WTC11 (cell line): ENCODE results near the gene SYT5. TPM values are rescaled to one million over a fixed set of nuclear protein-coding genes. Genes with fewer than 3 reads are reported as not detected.
A peak's percentile ranks its signal among the peaks of the same experiment; 100 is the strongest.

Experiments
- ATAC-seq: fragments of 200-7000 bp; cut with Tn5 transposase; 2 replicates; pipeline ENCODE4 v1.10.0; 2021; ENCODE audit warnings: mild to moderate bottlenecking, moderate library complexity
- CTCF ChIA-PET: fragments of 300-600 bp; sonication (Branson Sonifier 250); formaldehyde crosslinking; loops from one replicate; lab custom pipeline; 2021; ENCODE audit warnings: antibody characterized with exemption; lab: Charles Lee
- POLR2A ChIA-PET: fragments of 350-600 bp; sonication (Branson Sonifier 250); formaldehyde crosslinking; loops from one replicate; lab custom pipeline; 2021; ENCODE audit warnings: antibody characterized with exemption; lab: Charles Lee
- DNase-seq: peaks from one replicate; pipeline ENCODE4 v3.0.0; 2021; ENCODE audit warnings: low spot score
- H3K27ac Mint-ChIP-seq: 2 replicates; pipeline ENCODE4 v1.8.0; 2021; ENCODE audit warnings: mixed read lengths
- H3K27me3 Mint-ChIP-seq: 2 replicates; pipeline ENCODE4 v1.8.0; 2021; ENCODE audit warnings: low read depth, mild to moderate bottlenecking, moderate library complexity, mixed read lengths
- H3K36me3 Mint-ChIP-seq: 2 replicates; pipeline ENCODE4 v1.8.0; 2021; ENCODE audit warnings: mixed read lengths
- H3K4me1 Mint-ChIP-seq: 2 replicates; pipeline ENCODE4 v1.8.0; 2022; ENCODE audit warnings: mixed read lengths
- H3K4me3 Mint-ChIP-seq: 2 replicates; pipeline ENCODE4 v1.8.0; 2021; ENCODE audit warnings: mild to moderate bottlenecking, moderate library complexity, mixed read lengths
- H3K9me3 Mint-ChIP-seq: 2 replicates; pipeline ENCODE4 v1.8.0; 2021; ENCODE audit warnings: mixed read lengths
- CBFB ChIP-seq: sonication (generic); formaldehyde crosslinking; IDR thresholded peaks from 2 replicates; pipeline ENCODE4 v1.8.1; 2022; ENCODE audit warnings: mild to moderate bottlenecking, low read depth, missing genetic modification reagents
- CREB1 ChIP-seq: sonication (generic); formaldehyde crosslinking; IDR thresholded peaks from 2 replicates; pipeline ENCODE4 v1.8.0; 2023; ENCODE audit warnings: mild to moderate bottlenecking, missing genetic modification reagents
- ETV6 ChIP-seq: sonication (generic); formaldehyde crosslinking; IDR thresholded peaks from 2 replicates; pipeline ENCODE4 v1.8.1; 2022; ENCODE audit warnings: mild to moderate bottlenecking, missing genetic modification reagents
- NFATC4 ChIP-seq: fragments of 250-450 bp; sonication (Bioruptor Pico); IDR thresholded peaks from 2 replicates; pipeline ENCODE4 v1.9.0; 2021; ENCODE audit warnings: mild to moderate bottlenecking
- NFYB ChIP-seq: sonication (generic); formaldehyde crosslinking; conservative IDR thresholded peaks from 2 replicates; pipeline ENCODE4 v1.8.0; 2022; ENCODE audit warnings: low read depth, missing genetic modification reagents
- PRRX2 ChIP-seq: fragments of 250-450 bp; sonication (Bioruptor Pico); IDR thresholded peaks from 2 replicates; pipeline ENCODE4 v1.8.0; 2021; ENCODE audit warnings: mild to moderate bottlenecking
- SMAD3 ChIP-seq: sonication (generic); formaldehyde crosslinking; IDR thresholded peaks from 2 replicates; pipeline ENCODE4 v1.8.0; 2022; ENCODE audit warnings: missing genetic modification reagents, mild to moderate bottlenecking, borderline replicate concordance
- SMAD4 ChIP-seq: sonication (generic); formaldehyde crosslinking; IDR thresholded peaks from 2 replicates; pipeline ENCODE4 v1.8.0; 2022; ENCODE audit warnings: mild to moderate bottlenecking, missing genetic modification reagents
- TEAD4 ChIP-seq: sonication (generic); formaldehyde crosslinking; IDR thresholded peaks from 2 replicates; pipeline ENCODE4 v1.8.0; 2022; ENCODE audit warnings: mild to moderate bottlenecking, missing genetic modification reagents
- ZBTB21 ChIP-seq: sonication (generic); formaldehyde crosslinking; IDR thresholded peaks from 2 replicates; pipeline ENCODE4 v1.8.1; 2023; ENCODE audit warnings: mild to moderate bottlenecking, missing genetic modification reagents, borderline replicate concordance
- total RNA-seq: library from RNA; stranded (reverse); gene quantifications from 3 replicates; pipeline ENCODE4 v1.2.3, GENCODE V29; 2021
- TF ChIP-seq, protein P1 (sequence below): sonication (generic); formaldehyde crosslinking; IDR thresholded peaks from 2 replicates; pipeline ENCODE4 v1.8.0; 2023; ENCODE audit warnings: missing genetic modification reagents
- TF ChIP-seq, protein P2 (sequence below): sonication (generic); formaldehyde crosslinking; IDR thresholded peaks from 2 replicates; pipeline ENCODE4 v1.8.1; 2023; ENCODE audit warnings: mild to moderate bottlenecking, missing genetic modification reagents
- TF ChIP-seq, protein P3 (sequence below): sonication (generic); formaldehyde crosslinking; conservative IDR thresholded peaks from 2 replicates; pipeline ENCODE4 v1.8.1; 2022; ENCODE audit warnings: mild to moderate bottlenecking, missing genetic modification reagents
- TF ChIP-seq, protein P4 (sequence below): sonication (generic); formaldehyde crosslinking; IDR thresholded peaks from 2 replicates; pipeline ENCODE4 v1.8.0; 2023; ENCODE audit warnings: mild to moderate bottlenecking, missing genetic modification reagents
- TF ChIP-seq, protein P5 (sequence below): sonication (generic); formaldehyde crosslinking; IDR thresholded peaks from 2 replicates; pipeline ENCODE4 v1.8.1; 2023; ENCODE audit warnings: mild to moderate bottlenecking, missing genetic modification reagents
- TF ChIP-seq, protein P6 (sequence below): sonication (generic); formaldehyde crosslinking; IDR thresholded peaks from 2 replicates; pipeline ENCODE4 v1.8.0; 2022; ENCODE audit warnings: mild to moderate bottlenecking, missing genetic modification reagents
- TF ChIP-seq, protein P7 (sequence below): sonication (generic); formaldehyde crosslinking; IDR thresholded peaks from 2 replicates; pipeline ENCODE4 v1.8.1; 2023; ENCODE audit warnings: mild to moderate bottlenecking, moderate library complexity, missing genetic modification reagents
- TF ChIP-seq, protein P8 (sequence below): sonication (generic); formaldehyde crosslinking; IDR thresholded peaks from 2 replicates; pipeline ENCODE4 v1.8.1; 2022; ENCODE audit warnings: mild to moderate bottlenecking, missing genetic modification reagents, moderate library complexity, borderline replicate concordance
- TF ChIP-seq, protein P9 (sequence below): sonication (generic); formaldehyde crosslinking; IDR thresholded peaks from 2 replicates; pipeline ENCODE4 v1.8.1; 2022; ENCODE audit warnings: mild to moderate bottlenecking, moderate library complexity, missing genetic modification reagents
- TF ChIP-seq, protein P10 (sequence below): sonication (generic); formaldehyde crosslinking; IDR thresholded peaks from 2 replicates; pipeline ENCODE4 v1.8.1; 2023; ENCODE audit warnings: mild to moderate bottlenecking, missing genetic modification reagents, moderate library complexity

SYT5 gene
- total RNA-seq, 1 experiment from 2014 or later: 0.77 TPM

DNA sequence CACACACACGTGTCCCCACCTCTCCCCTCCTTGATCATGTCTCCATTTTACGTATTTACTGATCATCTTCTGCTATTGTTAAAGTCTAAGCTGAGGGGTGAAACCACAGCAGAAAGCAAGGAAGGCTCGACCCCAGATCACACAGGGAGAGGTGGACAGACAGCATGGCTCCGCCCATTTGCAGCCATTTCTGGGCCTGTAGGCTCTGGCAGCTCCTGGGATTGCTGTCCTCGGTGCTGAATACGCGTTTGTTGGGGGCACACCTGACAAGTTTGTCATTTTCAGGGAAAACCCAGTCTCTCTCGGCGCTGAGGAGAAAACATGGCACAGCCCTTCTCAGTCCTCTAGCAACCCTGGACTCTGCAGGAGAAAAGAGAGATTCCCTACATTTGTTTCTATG lies 40.4 kb upstream of the SYT5 start (continued):
- TF ChIP-seq, protein P1, sequence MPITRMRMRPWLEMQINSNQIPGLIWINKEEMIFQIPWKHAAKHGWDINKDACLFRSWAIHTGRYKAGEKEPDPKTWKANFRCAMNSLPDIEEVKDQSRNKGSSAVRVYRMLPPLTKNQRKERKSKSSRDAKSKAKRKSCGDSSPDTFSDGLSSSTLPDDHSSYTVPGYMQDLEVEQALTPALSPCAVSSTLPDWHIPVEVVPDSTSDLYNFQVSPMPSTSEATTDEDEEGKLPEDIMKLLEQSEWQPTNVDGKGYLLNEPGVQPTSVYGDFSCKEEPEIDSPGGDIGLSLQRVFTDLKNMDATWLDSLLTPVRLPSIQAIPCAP (CRISPR knock-in tag): no peak
- TF ChIP-seq, protein P2, sequence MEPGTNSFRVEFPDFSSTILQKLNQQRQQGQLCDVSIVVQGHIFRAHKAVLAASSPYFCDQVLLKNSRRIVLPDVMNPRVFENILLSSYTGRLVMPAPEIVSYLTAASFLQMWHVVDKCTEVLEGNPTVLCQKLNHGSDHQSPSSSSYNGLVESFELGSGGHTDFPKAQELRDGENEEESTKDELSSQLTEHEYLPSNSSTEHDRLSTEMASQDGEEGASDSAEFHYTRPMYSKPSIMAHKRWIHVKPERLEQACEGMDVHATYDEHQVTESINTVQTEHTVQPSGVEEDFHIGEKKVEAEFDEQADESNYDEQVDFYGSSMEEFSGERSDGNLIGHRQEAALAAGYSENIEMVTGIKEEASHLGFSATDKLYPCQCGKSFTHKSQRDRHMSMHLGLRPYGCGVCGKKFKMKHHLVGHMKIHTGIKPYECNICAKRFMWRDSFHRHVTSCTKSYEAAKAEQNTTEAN (CRISPR knock-in tag): peak; percentile 79; the same call in 1 of the 2 replicates
- TF ChIP-seq CREB1 (CRISPR knock-in tag) (0 out of 2 replicates have a peak, but pooled peaks have one; percentile 22), ETV6 (CRISPR knock-in tag) (no peak)
- TF ChIP-seq, protein P3, sequence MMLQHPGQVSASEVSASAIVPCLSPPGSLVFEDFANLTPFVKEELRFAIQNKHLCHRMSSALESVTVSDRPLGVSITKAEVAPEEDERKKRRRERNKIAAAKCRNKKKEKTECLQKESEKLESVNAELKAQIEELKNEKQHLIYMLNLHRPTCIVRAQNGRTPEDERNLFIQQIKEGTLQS (CRISPR knock-in tag): no peak
- TF ChIP-seq, protein P4, sequence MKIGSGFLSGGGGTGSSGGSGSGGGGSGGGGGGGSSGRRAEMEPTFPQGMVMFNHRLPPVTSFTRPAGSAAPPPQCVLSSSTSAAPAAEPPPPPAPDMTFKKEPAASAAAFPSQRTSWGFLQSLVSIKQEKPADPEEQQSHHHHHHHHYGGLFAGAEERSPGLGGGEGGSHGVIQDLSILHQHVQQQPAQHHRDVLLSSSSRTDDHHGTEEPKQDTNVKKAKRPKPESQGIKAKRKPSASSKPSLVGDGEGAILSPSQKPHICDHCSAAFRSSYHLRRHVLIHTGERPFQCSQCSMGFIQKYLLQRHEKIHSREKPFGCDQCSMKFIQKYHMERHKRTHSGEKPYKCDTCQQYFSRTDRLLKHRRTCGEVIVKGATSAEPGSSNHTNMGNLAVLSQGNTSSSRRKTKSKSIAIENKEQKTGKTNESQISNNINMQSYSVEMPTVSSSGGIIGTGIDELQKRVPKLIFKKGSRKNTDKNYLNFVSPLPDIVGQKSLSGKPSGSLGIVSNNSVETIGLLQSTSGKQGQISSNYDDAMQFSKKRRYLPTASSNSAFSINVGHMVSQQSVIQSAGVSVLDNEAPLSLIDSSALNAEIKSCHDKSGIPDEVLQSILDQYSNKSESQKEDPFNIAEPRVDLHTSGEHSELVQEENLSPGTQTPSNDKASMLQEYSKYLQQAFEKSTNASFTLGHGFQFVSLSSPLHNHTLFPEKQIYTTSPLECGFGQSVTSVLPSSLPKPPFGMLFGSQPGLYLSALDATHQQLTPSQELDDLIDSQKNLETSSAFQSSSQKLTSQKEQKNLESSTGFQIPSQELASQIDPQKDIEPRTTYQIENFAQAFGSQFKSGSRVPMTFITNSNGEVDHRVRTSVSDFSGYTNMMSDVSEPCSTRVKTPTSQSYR: no peak; the same call in 1 of the 2 replicates

DNA sequence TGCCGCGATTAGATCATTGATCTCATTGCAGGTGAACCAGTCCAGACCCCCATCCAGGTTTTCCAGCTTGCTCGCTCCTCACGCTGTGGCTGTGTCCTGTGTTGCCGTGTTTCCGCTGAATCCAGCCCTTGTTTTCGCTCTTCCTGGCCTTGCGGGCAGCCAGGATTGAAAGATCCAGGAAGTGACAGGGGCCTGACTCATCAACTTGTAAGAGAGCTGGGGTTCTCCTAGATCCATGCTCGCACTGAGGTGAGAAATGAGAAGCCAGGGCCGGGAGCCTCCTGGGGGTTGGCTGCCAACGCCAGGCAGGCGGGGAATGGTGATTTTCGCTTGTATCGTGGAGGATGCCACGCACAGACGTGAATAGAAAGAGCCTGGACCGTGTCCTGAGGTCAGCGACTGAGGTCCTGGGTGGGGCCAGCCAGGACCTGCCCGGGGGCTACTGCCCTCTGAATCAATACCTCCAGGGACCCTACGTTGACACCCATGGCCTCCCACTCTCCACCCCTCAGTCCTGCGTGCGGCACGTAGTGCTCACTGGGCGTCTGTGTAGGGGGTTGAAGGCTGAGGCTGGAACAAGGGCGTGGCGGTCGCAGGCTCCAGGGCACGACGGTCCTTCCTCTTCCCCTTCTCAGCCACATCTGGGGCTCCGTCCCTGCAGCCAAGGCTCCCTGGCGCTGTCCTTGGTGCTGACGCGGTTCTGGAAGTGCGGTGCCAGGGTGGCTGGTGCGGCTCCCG lies 36.5 kb upstream of the SYT5 start:
- ChIA-PET CTCF (interaction anchor here (0.7 to 1.1 kb wide), 3 partner anchors 37 to 76 kb away, joined by 3 to 5 read pairs (median 4); partner anchors contain the start of genes DNAAF3 and SYT5), POLR2A (interaction anchor here (0.6 to 1.1 kb wide), 4 partner anchors 37 to 202 kb away, joined by 3 to 6 read pairs (median 4); partner anchors contain the start of gene SYT5)
- Mint-ChIP-seq H3K4me1 (peaks cover 4% of the 10 kb centered on the region), H3K36me3 (peaks cover 9% of the 10 kb centered on the region), H3K27me3 (peaks cover 37% of the 10 kb centered on the region), H3K9me3 (peaks cover 53% of the 10 kb centered on the region), H3K4me3 (peak overlapping the region; percentile 85), H3K27ac (peak overlapping the region; percentile 81)
- ATAC-seq (peak; percentile 89), DNase-seq (peak; percentile 92)
- TF ChIP-seq, protein P5, sequence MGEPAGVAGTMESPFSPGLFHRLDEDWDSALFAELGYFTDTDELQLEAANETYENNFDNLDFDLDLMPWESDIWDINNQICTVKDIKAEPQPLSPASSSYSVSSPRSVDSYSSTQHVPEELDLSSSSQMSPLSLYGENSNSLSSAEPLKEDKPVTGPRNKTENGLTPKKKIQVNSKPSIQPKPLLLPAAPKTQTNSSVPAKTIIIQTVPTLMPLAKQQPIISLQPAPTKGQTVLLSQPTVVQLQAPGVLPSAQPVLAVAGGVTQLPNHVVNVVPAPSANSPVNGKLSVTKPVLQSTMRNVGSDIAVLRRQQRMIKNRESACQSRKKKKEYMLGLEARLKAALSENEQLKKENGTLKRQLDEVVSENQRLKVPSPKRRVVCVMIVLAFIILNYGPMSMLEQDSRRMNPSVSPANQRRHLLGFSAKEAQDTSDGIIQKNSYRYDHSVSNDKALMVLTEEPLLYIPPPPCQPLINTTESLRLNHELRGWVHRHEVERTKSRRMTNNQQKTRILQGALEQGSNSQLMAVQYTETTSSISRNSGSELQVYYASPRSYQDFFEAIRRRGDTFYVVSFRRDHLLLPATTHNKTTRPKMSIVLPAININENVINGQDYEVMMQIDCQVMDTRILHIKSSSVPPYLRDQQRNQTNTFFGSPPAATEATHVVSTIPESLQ (CRISPR knock-in tag): no peak
- TF ChIP-seq, protein P6, sequence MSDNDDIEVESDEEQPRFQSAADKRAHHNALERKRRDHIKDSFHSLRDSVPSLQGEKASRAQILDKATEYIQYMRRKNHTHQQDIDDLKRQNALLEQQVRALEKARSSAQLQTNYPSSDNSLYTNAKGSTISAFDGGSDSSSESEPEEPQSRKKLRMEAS (CRISPR knock-in tag): peak; percentile 88
- no peak for TF ChIP-seq PRRX2 (CRISPR knock-in tag)
- peak; percentile 94 for TF ChIP-seq SMAD4 (CRISPR knock-in tag)
- TF ChIP-seq, protein P7, sequence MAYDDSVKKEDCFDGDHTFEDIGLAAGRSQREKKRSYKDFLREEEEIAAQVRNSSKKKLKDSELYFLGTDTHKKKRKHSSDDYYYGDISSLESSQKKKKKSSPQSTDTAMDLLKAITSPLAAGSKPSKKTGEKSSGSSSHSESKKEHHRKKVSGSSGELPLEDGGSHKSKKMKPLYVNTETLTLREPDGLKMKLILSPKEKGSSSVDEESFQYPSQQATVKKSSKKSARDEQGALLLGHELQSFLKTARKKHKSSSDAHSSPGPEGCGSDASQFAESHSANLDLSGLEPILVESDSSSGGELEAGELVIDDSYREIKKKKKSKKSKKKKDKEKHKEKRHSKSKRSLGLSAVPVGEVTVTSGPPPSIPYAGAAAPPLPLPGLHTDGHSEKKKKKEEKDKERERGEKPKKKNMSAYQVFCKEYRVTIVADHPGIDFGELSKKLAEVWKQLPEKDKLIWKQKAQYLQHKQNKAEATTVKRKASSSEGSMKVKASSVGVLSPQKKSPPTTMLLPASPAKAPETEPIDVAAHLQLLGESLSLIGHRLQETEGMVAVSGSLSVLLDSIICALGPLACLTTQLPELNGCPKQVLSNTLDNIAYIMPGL (CRISPR knock-in tag): no peak
- no peak; the same call in 1 of the 2 replicates for TF ChIP-seq ZBTB21
- TF ChIP-seq, protein P8, sequence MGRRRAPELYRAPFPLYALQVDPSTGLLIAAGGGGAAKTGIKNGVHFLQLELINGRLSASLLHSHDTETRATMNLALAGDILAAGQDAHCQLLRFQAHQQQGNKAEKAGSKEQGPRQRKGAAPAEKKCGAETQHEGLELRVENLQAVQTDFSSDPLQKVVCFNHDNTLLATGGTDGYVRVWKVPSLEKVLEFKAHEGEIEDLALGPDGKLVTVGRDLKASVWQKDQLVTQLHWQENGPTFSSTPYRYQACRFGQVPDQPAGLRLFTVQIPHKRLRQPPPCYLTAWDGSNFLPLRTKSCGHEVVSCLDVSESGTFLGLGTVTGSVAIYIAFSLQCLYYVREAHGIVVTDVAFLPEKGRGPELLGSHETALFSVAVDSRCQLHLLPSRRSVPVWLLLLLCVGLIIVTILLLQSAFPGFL (CRISPR knock-in tag): no peak; the same call in 1 of the 2 replicates
- TF ChIP-seq, protein P9, sequence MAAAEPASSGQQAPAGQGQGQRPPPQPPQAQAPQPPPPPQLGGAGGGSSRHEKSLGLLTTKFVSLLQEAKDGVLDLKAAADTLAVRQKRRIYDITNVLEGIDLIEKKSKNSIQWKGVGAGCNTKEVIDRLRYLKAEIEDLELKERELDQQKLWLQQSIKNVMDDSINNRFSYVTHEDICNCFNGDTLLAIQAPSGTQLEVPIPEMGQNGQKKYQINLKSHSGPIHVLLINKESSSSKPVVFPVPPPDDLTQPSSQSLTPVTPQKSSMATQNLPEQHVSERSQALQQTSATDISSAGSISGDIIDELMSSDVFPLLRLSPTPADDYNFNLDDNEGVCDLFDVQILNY: peak; percentile 80
- TF ChIP-seq CREB1 (CRISPR knock-in tag): peak; percentile 87
- TF ChIP-seq, protein P10, sequence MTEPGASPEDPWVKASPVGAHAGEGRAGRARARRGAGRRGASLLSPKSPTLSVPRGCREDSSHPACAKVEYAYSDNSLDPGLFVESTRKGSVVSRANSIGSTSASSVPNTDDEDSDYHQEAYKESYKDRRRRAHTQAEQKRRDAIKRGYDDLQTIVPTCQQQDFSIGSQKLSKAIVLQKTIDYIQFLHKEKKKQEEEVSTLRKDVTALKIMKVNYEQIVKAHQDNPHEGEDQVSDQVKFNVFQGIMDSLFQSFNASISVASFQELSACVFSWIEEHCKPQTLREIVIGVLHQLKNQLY: peak; percentile 93; the same call in 1 of the 2 replicates
- peak; percentile 52 for TF ChIP-seq NFYB (CRISPR knock-in tag)
- peak; percentile 98 for TF ChIP-seq SMAD3 (CRISPR knock-in tag)
- TF ChIP-seq TEAD4 (CRISPR knock-in tag): peak; percentile 96
- TF ChIP-seq CBFB (CRISPR knock-in tag): peak; percentile 34; the same call in 1 of the 2 replicates
- no peak for TF ChIP-seq NFATC4 (CRISPR knock-in tag)
